ENCODE results near the gene VTN. TPM values are rescaled to one million over a fixed set of nuclear protein-coding genes. Genes with fewer than 3 reads are reported as not detected.

Gene VTN
- total and polyA plus RNA-seq, 2 experiments from 2014 or later, result 0.16 TPM; not detected in 1

DNA sequence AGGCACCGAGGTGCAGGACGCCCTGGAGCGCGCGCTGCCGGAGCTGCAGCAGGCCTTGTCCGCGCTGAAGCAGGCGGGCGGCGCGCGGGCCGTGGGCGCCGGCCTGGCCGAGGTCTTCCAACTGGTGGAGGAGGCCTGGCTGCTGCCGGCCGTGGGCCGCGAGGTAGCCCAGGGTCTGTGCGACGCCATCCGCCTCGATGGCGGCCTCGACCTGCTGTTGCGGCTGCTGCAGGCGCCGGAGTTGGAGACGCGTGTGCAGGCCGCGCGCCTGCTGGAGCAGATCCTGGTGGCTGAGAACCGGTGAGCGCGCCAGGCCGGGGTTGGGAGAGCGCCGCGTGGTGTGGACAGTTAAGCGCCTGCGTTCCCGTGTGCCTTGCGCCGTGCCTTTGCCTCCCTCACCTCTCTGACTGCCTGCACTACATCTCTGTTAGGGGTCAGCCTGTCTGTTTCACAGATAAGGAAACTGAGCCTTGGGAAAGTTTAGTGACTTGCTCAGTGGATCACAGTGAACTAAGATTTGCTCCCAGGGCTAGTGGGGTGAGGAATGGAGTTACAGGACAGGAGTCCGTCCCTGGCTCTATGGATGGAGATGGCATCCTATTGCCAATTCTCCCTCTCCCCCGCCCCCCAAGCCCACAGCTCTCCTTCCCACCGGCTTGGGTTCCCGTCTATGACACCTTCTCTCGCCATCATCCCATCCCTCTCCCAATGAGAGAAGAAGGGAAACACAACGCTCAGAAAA is 2.3 kb upstream of the VTN start:
- no peak overlapping the region for H3K27ac Mint-ChIP-seq

More for the DNA sequence above, 2.3 kb upstream of the VTN start:
- H3K36me3 ChIP-seq (ENCODE audit: insufficient read depth), result no peaks in the 10 kb centered on the region
- DNase-seq (ENCODE audit: low spot score), result peak; percentile 54
- no peak overlapping the region for H3K27ac ChIP-seq (ENCODE audit: low read depth)
- H4K20me1 ChIP-seq (replicated peaks; ENCODE audit: insufficient read depth), result peaks cover 17% of the 10 kb centered on the region; the same call in 1 of the 2 replicates
- no peaks in the 10 kb centered on the region for H3K79me2 ChIP-seq (replicated peaks; ENCODE audit: insufficient read depth)
- peak; percentile 5 for ATAC-seq
- H3K27me3 ChIP-seq (ENCODE audit: insufficient read depth), result peaks cover 22% of the 10 kb centered on the region
- H2AFZ ChIP-seq, result peak overlapping the region; percentile 97
- Mint-ChIP-seq H3K9me3 (no peaks in the 10 kb centered on the region), H3K4me1 (peaks cover 21% of the 10 kb centered on the region), H3K27me3 (ENCODE audit: insufficient read depth, low read depth, poor library complexity) (peaks cover 33% of the 10 kb centered on the region), H3K4me3 (peak overlapping the region; percentile 70), H3K36me3 (ENCODE audit: low read depth) (no peaks in the 10 kb centered on the region)
- H3K4me3 ChIP-seq, result peak overlapping the region; percentile 86
- H3K4me1 ChIP-seq (ENCODE audit: insufficient read depth), result peaks cover 9% of the 10 kb centered on the region; the same call in 1 of the 2 replicates
- TF ChIP-seq ZNF114 (CRISPR knock-in tag; IDR thresholded peaks at IDR 0.05) (no peak), EZH2 (IDR thresholded peaks at IDR 0.05; ENCODE audit: low read depth, unreplicated experiment) (peak; percentile 6)
- TF ChIP-seq, protein P1, sequence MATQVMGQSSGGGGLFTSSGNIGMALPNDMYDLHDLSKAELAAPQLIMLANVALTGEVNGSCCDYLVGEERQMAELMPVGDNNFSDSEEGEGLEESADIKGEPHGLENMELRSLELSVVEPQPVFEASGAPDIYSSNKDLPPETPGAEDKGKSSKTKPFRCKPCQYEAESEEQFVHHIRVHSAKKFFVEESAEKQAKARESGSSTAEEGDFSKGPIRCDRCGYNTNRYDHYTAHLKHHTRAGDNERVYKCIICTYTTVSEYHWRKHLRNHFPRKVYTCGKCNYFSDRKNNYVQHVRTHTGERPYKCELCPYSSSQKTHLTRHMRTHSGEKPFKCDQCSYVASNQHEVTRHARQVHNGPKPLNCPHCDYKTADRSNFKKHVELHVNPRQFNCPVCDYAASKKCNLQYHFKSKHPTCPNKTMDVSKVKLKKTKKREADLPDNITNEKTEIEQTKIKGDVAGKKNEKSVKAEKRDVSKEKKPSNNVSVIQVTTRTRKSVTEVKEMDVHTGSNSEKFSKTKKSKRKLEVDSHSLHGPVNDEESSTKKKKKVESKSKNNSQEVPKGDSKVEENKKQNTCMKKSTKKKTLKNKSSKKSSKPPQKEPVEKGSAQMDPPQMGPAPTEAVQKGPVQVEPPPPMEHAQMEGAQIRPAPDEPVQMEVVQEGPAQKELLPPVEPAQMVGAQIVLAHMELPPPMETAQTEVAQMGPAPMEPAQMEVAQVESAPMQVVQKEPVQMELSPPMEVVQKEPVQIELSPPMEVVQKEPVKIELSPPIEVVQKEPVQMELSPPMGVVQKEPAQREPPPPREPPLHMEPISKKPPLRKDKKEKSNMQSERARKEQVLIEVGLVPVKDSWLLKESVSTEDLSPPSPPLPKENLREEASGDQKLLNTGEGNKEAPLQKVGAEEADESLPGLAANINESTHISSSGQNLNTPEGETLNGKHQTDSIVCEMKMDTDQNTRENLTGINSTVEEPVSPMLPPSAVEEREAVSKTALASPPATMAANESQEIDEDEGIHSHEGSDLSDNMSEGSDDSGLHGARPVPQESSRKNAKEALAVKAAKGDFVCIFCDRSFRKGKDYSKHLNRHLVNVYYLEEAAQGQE (IDR thresholded peaks at IDR 0.05; ENCODE audit: unreplicated experiment), result peak; percentile 5
- TF ChIP-seq, protein P2, sequence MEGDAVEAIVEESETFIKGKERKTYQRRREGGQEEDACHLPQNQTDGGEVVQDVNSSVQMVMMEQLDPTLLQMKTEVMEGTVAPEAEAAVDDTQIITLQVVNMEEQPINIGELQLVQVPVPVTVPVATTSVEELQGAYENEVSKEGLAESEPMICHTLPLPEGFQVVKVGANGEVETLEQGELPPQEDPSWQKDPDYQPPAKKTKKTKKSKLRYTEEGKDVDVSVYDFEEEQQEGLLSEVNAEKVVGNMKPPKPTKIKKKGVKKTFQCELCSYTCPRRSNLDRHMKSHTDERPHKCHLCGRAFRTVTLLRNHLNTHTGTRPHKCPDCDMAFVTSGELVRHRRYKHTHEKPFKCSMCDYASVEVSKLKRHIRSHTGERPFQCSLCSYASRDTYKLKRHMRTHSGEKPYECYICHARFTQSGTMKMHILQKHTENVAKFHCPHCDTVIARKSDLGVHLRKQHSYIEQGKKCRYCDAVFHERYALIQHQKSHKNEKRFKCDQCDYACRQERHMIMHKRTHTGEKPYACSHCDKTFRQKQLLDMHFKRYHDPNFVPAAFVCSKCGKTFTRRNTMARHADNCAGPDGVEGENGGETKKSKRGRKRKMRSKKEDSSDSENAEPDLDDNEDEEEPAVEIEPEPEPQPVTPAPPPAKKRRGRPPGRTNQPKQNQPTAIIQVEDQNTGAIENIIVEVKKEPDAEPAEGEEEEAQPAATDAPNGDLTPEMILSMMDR (conservative IDR thresholded peaks at IDR 0.05; ENCODE audit: low read depth in 2 of 2), result no peak
- H3F3A ChIP-seq (replicated peaks; ENCODE audit: low read depth), result no peaks in the 10 kb centered on the region; the same call in 1 of the 2 replicates
- no peaks in the 10 kb centered on the region for H3K9me2 ChIP-seq (ENCODE audit: insufficient read depth)
- H3K4me2 ChIP-seq, result peak overlapping the region; percentile 90

All from GM23338 (cell line).